ENCODE results near the gene KLK13.

Gene KLK13

DNA sequence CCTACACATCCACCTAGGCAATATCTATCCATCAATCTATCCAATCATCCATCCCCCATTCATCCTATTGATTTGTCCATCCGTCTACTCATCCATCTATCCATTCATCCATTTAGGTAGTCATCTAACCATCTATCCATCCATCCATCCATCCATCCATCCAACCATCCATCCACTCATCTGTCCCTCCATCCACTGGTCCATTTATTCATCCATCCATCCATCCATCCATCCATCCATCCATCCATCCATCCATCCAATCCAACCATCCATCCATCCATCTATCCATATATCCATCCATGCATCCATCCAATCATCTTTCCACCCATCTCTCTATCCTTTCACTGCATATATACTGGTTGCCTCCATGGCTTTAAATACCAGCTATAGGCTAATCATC, 3.9 kb downstream of the KLK13 start:
- DNase-seq (ENCODE audit: low read depth in 2 of 2): no peak

DNA sequence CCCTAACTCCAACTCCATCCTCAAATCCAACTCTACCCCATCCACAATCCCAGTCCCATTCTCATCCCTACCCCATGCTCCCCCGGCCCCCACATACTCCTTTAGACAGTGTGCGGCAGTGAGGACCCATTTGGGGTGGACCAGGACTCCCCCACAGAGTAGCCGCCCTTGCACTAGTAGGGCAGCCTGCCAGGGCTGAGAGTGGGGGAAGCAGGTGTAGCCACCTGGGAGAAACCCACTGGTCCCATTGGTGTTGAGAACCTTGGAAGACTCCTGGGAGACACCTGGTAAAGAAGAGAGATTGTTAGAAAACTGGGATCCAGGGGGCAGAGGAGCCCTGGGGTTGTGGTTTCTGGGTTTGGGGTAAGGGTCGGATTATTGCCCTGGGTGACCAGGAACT, 4.6 kb downstream of the KLK13 start:
- no peak for DNase-seq (ENCODE audit: low read depth in 2 of 2)

DNA sequence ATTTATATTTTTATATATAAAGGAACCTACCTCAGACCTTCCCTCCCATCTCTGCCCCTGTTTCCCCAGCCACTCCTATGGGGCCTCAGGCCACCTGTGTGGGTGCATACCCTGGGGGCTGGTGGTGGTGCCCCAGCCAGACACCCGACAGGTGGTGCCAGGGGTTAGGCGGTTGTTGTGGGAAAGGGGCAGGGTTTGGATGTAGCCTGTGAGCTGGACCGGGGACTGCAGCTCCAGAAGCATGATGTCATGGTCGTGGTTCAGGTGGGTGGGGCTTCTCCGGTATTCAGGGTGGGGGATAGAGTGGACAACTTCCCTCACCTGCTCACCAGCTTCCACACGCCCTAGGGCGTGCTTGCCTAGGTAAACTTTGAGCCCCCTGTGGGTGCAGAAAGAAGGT, 5.2 kb downstream of the KLK13 start:
- no peak for DNase-seq (ENCODE audit: low read depth in 2 of 2)

- no peak for DNase-seq (ENCODE audit: low read depth in 2 of 2)
These were observed 9.0 kb downstream of the KLK13 start for GRCh38 chr19:51055866-51056265.

DNA sequence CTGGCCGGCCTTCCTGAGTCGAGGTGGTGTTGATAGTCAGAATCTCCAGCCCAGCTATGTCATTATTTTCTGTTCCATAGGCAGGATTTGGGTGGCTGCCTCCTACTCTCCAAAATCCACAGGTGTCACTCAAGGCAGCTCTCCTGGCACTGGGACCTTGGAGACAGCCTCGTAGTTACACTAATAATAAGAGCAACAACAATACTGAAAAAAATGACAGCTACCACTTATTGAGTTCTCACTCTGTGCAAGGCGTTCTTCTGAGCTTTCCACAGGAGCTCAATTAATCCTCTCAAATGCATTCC, 17.9 kb downstream of the KLK13 start:
- DNase-seq (ENCODE audit: low read depth in 2 of 2): no peak

DNA sequence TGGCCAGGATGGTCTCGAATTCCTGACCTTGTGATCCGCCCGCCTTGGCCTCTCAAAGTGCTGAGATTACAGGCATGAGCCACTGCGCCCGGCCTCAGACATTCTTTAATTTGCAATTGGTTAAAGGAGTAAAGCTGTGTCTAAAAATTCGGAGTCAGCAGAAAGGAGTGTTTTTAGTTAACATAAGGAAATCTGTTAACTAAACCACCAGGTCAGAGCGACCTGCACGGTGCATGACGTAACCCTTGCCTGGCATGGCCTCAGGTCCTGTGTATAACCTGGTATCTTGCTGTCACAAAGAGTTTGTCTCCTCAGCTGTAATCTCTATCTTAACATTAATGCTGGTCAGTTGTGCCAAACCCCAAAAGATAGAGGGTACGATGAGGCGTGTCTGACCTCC, 20.6 kb downstream of the KLK13 start:
- no peak for DNase-seq (ENCODE audit: low read depth in 2 of 2)

GRCh38 chr19:51043497-51043896, 21.4 kb downstream of the KLK13 start:
- no peak for DNase-seq (ENCODE audit: low read depth in 2 of 2)

DNA sequence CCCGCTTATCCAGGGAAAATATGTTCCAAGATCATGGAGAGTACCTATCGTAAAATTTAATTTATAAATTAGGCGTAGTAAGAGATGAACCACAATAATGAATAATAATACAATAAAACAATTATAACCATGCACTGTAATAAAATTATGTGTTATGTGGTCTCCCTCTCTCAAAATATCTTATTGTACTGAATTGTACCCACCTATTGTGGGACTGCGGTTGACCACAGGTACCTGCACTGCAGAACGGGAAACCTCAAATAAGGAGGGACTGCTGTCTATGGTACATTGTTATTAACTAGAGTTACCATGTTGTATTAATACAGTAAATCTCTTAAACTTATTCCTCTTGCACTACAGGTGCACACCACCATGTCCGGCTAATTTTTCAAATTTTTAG, 24.7 kb downstream of the KLK13 start:
- no peak for DNase-seq (ENCODE audit: low read depth in 2 of 2)

GRCh38 chr19:51036519-51036918, 28.4 kb downstream of the KLK13 start:
- DNase-seq (ENCODE audit: low read depth in 2 of 2): no peak

DNA sequence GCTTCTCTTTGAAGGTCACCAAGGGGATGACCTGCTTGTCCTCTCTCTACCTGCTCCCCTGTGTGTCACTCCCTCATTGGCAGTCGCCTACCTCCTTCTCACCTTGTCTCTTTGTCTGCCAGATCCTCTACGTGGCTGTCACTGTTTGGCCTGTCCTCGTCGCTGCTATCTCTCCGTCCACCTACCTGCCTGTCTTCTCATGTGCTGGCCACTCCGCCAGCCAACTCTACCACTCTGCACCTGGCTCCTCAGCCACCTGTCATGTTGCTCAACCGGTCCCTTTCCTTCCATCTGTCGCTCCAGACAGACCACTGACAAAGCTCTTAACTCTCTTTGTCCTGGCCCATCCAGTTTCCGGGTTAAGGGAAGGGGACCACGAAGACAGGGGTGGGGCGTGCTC, 30.2 kb downstream of the KLK13 start, which contains the start of gene KLK12:
Gene KLK12, minus strand, starts transcription at position 299 of the 400 bp plus-strand sequence. CDS start 381 bp downstream, outside the sequence.
- no peak for DNase-seq (ENCODE audit: low read depth in 2 of 2)

- DNase-seq (ENCODE audit: low read depth in 2 of 2): no peak
These were observed 33.0 kb downstream of the KLK13 start for GRCh38 chr19:51031880-51032225.

GRCh38 chr19:51031220-51031879, 33.5 kb downstream of the KLK13 start:
- no peak for DNase-seq (ENCODE audit: low read depth in 2 of 2)

DNA sequence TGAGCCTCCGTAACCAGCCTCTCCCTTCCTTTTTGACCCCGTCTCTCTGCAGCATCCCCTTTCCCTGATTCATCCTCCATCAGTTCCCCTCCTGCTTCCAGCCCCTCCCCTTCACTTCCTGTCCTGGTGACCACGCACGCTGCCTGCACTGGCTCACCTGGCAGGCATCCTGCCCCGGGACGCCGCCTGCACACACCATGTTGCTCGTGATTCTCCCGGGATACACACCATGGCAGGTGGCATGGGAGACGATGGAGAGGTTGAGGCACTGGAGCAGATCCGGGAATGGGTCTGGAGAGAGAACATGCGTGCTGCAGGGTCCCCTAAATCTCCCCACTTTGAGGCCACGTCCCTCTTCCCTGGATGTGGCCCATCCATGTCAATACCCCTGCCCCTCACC, 34.3 kb downstream of the KLK13 start:
- no peak for DNase-seq (ENCODE audit: low read depth in 2 of 2)

DNA sequence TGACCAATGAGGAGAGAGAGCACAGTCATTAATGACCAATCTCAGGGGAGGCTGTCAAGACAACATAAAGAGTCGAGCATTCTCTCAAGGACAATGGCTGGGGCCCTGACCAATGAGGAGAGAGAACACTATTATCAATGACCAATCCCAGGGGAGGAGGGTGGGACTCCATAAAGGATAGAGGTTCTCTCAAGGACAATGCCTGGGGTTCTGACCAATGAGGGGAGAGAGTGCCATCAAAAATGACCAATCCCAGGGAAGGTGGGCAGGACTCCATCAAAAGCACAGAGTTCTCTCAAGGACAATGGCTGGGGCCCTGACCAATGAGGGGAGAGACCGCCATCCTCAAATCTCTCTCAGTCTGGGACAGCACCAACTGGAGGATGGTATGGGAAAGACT, 35.2 kb downstream of the KLK13 start:
- no peak for DNase-seq (ENCODE audit: low read depth in 2 of 2)

DNA sequence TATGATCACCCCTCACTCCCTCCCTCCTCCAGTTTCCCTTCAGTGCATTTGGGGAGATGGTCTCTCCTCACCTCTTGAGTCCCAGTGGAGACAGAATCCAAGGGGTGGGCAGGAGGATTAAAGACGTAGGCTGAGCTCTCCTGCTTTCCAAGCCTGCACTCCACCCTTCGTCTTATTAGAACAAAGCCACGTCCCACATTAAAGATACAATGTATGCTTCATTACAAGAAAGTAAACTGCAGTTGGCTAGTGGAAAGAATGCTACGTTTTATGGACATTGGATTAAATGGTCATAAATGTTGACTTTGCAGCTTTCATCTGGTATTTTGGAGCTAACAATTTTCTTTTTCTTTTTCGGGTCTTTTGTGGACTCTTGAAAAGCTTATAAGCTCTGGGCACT, 37.0 kb downstream of the KLK13 start:
- DNase-seq (ENCODE audit: low read depth in 2 of 2): no peak

- DNase-seq (ENCODE audit: low read depth in 2 of 2): no peak
These were observed 37.6 kb downstream of the KLK13 start for GRCh38 chr19:51027126-51027806.

DNA sequence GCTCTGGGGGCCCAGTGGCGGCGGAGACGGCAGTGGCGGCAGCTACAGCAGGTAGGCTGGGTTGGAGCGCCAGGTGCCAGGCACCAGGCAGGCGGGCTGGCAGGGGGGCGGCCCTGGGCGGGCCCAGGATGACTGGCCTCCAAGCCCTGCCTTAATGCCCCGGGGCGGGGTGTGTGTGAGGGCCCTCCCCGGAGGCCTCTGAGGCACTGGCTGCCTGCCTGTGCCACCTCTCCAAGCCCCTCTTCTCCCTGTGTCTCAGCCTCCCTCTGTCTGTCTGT, 38.4 kb downstream of the KLK13 start, which contains the start of gene KLK11:
Gene KLK11, minus strand, starts transcription at position 63 of the 278 bp plus-strand sequence. CDS start 985 bp downstream, outside the sequence.
- no peak for DNase-seq (ENCODE audit: low read depth in 2 of 2)

- no peak for DNase-seq (ENCODE audit: low read depth in 2 of 2)
These were observed 38.9 kb downstream of the KLK13 start for GRCh38 chr19:51025809-51026553.

GRCh38 chr19:51025401-51025800, 39.5 kb downstream of the KLK13 start:
- no peak for DNase-seq (ENCODE audit: low read depth in 2 of 2)

DNA sequence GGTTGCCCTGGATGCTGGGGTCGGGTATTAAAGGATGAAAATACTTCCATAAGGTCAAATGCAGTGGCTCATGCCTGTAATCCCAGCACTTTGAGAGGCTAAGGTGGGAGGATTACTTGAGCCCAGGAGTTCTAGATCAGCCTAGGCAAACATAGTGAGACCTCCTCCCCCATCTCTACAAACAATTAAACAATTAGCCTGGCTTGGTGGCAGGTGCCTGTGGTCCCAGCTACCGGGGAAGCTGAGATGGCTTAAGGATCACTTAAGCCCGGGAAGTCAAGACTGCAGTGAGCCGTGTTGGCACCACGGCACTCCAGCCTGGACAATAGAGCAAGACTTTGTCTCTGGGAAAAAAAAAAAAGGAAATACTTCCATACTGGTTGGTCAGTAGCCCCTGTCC, 40.0 kb downstream of the KLK13 start:
- no peak for DNase-seq (ENCODE audit: low read depth in 2 of 2)

- DNase-seq (ENCODE audit: low read depth in 2 of 2): no peak
These were observed 40.9 kb downstream of the KLK13 start for GRCh38 chr19:51023946-51024345.

DNA sequence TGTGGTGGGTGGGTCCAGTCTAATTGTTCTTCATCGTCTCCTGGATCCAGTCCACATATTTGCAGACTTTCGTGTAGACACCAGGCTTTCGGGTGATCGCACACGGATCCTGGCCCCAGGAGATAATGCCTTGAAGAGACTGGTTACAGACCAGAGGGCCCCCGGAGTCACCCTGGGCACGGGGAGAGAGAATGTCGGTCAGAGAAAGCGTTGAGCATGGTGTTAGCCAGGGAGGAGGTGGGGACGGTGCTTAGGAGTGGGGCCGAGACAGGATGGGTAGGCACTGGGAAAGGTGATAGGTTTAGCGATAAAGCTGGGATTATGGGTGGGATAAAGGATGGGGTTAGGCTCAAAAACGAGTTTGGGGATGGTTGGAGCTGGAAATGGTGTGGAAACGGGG, 42.4 kb downstream of the KLK13 start:
- DNase-seq (ENCODE audit: low read depth in 2 of 2): no peak

DNA sequence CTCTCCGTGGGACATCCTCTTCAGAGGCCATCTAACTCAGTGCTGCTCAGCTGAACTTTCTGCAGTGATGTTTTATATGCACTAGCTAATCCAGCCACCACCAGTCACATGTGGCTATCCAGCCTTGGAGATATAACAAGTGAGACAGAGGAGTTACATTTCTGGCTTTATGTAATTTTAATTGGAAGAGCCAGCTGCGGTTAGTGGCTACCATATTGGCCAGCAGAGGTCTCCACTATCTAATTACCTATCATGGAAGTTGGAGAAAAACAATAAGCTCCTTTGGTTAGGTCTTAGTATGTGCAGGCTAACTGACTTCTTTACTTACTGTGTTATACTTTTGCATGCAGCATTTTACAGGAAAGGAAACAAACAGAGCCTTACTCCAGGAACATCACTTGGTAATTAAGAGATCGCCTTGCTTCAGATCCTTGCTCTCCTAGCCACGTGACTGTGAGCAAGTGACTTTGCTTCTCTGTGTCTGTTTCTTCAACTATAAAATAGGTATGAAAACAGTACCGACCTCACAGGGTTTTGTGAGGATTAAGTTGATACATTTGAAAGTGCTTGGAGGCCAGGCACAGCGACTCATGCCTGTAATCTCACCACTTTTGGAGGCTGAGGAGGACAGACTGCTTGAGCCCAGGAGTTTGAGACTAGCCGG, 43.8 kb downstream of the KLK13 start:
- peak; percentile 3 to 10 for DNase-seq (ENCODE audit: low read depth in 2 of 2)

All from fibroblast of skin of left biceps (primary cell).